GM19328 (cell line): ENCODE measurements around the gene C1QBP.
"Not testable (repeated sequence)": the region's sequence is repeated elsewhere in the genome, so short reads cannot be mapped to it uniquely, and the experiment has no call there.

Source experiments
- ATAC-seq: cut with Tn5 transposase; IDR thresholded peaks from one replicate; pipeline ENCODE4 v1.9.1; 2021; ENCODE audit warnings: mild to moderate bottlenecking, moderate library complexity; ENCODE audit not compliant: unreplicated experiment

Gene C1QBP, protein sequence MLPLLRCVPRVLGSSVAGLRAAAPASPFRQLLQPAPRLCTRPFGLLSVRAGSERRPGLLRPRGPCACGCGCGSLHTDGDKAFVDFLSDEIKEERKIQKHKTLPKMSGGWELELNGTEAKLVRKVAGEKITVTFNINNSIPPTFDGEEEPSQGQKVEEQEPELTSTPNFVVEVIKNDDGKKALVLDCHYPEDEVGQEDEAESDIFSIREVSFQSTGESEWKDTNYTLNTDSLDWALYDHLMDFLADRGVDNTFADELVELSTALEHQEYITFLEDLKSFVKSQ

GRCh38 chr17:5438716-5439445, at the start of gene C1QBP:
TSS of gene C1QBP (minus strand) at chr17:5439155. CDS start at chr17:5439073, 82 bp downstream.
- peak; percentile 76 for ATAC-seq

- no peak for ATAC-seq
These were observed 49.8 kb upstream of the C1QBP start for GRCh38 chr17:5488752-5489151.

GRCh38 chr17:5486206-5487124, 47.5 kb upstream of the C1QBP start, which contains the start of gene MIS12:
TSS of gene MIS12 (plus strand) at chr17:5486566. CDS start at chr17:5488863, 2,297 bp downstream.
- ATAC-seq: peak; percentile 90

DNA sequence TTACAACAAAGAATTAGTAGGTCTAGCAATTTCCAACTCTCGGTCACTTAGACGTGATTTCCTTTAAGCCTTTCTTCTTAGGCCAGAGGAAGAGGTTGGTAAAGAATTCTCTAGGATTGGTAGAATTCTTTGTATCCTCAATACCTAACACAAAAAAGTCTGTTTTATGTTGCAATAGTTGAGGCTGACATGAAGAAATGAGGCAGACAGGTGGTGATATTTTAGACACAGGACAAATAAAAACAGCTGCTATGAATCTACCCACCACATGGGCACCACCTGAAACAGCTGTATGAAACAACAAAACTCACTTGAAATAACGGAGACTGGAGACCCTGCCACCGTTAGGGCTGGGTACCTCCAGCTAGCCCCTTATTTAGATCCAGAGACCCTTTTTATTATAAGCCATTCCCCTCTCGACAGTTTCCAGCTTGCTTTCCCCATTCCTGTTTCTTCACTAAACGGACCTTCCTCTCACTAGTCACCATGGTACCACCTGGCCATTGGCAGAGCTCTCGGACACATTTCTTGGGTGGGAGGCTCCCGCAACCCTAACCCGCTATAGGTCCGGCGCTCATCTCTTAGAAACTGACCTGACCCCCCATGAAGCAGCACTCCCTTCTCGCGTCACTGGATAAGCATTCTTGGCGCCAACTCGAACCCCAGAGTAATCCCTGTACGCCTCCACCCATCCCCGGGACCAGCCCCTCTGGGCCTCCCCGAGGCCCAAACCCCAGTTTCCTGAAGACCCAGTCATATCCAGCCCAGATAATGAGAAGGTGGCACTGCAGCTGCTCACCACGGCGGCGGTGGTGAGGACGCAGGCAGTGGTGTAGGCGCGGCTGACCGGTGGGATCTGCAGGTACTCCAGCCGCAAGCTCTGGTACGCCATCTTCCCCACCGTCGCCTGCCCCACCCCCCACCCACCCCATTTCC, 46.6 kb upstream of the C1QBP start, which contains the start of gene DERL2:
Gene DERL2, minus strand, starts transcription at position 909 of the 936 bp plus-strand sequence. Its CDS starts 17 bp downstream, at position 892.
- ATAC-seq: peak; percentile 20

- no peak for ATAC-seq
These were observed 42.5 kb upstream of the C1QBP start for GRCh38 chr17:5481451-5481850.

- no peak for ATAC-seq
These were observed 42.0 kb upstream of the C1QBP start for GRCh38 chr17:5480962-5481361.

DNA sequence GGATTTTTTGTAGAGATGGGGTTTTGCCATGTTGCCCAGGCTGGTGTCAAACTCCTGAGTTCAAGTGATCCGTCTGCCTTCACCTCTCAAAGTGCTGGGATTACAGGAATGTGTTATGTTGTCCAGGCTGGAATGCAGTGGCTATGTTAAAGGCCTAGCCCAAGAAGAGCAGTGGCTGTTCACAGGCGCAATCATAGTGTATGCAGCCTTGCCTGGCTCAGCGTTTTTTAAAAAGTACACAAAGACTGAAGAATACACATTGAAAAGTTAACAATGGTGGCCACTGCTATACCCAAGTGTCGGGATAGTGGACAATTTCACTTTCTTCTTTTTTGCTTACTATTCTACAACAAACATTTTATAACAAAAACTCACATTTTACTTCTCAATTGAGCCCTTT, 40.0 kb upstream of the C1QBP start:
- ATAC-seq: no peak

GRCh38 chr17:5473906-5474305, 35.0 kb upstream of the C1QBP start:
- ATAC-seq: no peak

DNA sequence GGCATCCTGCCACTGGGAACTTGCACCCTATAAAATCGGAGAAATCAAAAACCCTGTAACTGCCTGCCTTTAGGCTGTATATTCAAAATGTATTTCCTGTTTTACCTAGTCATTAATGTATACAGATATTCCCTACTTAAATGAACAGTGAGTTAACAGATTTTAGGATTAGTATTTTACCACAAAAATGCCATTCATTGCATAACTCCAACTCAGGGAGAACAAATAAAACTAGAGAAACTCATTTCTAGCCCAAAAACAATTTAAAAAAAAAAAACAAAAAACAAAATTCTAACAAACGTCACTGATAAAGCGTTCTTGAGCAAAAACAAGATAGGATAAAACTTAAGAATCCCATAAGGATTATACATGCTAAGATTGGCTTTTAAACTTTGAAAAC, 33.6 kb upstream of the C1QBP start:
- ATAC-seq: no peak

DNA sequence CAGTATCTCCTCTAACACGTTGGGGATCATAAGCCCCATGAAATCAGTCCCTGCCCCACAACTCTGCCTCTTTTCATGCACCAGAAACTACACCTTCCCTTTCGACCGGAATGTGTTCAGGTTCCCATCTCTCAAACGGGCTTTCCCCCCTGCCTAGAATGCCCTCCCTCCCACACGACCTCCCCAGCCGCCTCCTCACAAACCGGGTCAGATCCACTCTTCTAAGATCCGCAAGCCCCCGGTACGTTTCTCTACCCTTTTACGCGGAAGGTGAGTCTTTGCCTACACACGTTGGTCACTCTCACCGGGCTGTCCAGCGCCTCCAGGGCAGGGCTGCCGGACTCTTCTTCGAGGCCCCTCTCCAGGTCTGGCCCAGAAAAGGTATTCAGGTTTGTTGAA, 29.1 kb upstream of the C1QBP start:
- no peak for ATAC-seq

- ATAC-seq: no peak
These were observed 28.5 kb upstream of the C1QBP start for GRCh38 chr17:5467416-5467815.

DNA sequence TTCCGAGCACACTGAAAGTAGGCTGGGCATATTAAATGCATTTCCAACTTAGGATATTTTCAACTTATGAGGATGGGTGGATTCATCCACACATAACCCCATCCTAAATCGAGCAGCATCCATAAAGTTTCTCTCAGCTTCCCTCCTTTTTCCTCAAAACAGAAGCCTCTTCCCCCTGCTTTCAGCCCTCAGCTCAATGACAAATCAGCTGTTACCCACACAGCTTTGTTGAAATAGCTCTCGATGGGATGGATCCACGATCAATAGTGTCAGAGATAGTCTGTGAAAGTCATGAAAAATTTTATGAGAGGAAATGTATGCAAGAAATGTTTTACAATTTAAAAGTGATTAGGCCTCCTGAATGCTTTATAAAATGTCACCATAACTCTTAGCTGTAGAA, 27.3 kb upstream of the C1QBP start:
- no peak for ATAC-seq

GRCh38 chr17:5464717-5465507, 26.0 kb upstream of the C1QBP start:
- no peak for ATAC-seq

GRCh38 chr17:5446786-5447185, 7.8 kb upstream of the C1QBP start:
- ATAC-seq: no peak

GRCh38 chr17:5444209-5444608, 5.3 kb upstream of the C1QBP start:
- ATAC-seq: no peak

DNA sequence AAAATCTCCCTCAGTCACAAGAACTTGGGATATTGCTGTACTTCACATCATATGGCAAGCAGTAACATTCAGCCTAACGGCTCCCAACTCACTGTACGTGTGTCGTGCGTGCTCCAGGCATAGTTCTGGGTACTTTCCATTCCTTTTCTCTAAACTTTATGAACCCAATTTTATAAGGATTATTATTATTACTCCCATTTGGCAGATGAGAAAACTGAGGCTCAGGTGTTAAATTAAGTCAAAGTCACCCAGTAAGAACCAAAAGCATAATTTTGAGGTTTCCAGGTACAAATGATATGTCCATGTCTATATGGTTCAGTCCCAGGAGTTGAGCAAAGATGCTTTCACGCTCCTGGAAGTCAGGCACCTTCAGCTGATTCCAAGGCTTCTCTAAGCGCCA, 4.8 kb upstream of the C1QBP start:
- ATAC-seq: no peak

GRCh38 chr17:5439446-5439764, 450 bp upstream of the C1QBP start:
- no peak for ATAC-seq

- no peak for ATAC-seq
These were observed 1.1 kb downstream of the C1QBP start for GRCh38 chr17:5437721-5438317.

DNA sequence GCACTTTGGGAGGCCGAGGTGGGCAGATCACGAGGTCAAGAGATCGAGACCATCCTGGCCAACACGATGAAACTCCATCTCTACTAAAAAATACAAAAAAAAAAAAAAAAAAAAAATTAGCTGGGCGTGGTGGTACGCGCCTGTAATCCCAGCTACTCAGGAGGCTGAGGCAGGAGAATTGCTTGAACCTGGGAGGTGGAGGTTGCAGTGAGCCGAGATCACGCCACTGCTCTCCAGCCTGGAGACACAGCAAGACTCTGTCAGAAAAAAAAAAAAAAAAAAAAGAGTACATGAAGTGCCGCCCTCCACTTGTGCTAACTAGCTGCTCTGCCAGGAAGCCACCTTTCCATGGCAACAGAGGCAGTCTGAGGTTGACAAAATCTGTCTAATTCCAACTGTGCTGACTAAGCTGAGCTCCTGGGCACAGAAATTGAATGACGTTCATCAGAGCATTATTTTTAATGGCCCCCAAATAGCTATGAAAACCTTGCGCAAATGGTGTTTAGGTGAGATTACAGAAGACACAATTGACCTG, 3.1 kb downstream of the C1QBP start:
- not testable (repeated sequence) for ATAC-seq
